ENCODE measurements around the gene GPR50. TPM values are rescaled to one million over a fixed set of nuclear protein-coding genes. Genes with fewer than 3 reads are reported as not detected.

The GPR50 gene
- total and polyA plus RNA-seq, 2 of the 4 experiments (the other 2 are of a cell fraction): not detected

DNA sequence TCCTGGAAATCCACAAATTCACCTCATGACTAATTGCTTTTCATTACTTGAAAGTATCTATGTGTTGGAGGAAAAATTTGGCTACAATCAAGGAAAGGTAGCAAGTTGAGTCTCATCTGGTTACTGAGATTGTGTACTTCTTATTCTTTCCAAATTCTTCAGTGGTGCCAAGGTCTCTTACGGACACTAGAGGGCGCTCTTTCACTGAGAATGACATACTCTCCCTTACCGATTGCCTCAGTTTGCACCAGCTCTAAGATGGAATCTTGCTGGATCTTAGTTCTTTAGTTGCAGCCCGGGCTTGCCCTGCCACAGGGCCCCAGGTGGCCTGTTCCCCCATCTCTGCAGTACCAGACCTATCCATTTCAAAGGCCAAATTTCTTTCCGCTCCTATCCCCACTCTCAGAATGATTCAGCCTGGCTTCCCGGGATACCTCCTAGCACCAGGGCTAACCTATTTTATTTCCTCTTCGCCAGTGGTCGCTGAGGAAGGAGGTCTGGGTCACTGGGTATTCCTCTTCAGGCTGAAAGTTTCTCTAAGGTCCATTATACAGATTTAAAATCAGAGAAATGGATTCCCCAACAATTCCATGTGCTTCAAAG, 24.6 kb upstream of the GPR50 start:
- Histone ChIP-seq H3K27me3 (ENCODE audit: control insufficient read depth, insufficient read depth, low read length) (no peaks in the 10 kb centered on the region), H3K56ac (ENCODE audit: extremely low read depth, insufficient read depth, low read length) (no peak overlapping the region), H3K27ac (ENCODE audit: insufficient read depth, low read length) (no peak overlapping the region), H3K14ac (replicated peaks; ENCODE audit: low read depth, low read length) (no peak overlapping the region), H3K18ac (ENCODE audit: low read depth, low read length) (no peak overlapping the region), H3K23ac (ENCODE audit: low read depth, low read length) (no peak overlapping the region), H2AFZ (replicated peaks; ENCODE audit: low read length, poor library complexity) (no peak overlapping the region), H3K4me1 (ENCODE audit: control insufficient read depth, insufficient read depth, low read length) (no peaks in the 10 kb centered on the region), H4K5ac (ENCODE audit: low read depth, low read length) (no peak overlapping the region), H4K8ac (ENCODE audit: low read depth in 2 of 2, low read length in 2 of 2) (no peak overlapping the region), H4K91ac (ENCODE audit: insufficient read depth, low read depth, low read length) (no peak overlapping the region), H3K9ac (ENCODE audit: low read depth, low read length) (no peak overlapping the region), H3K79me1 (ENCODE audit: low read depth in 1 of 2, low read length in 2 of 2) (no peaks in the 10 kb centered on the region), H3K9me3 (ENCODE audit: control insufficient read depth, insufficient read depth, low read length) (no peaks in the 10 kb centered on the region; the same call in 1 of the 2 replicates), H3K9me1 (ENCODE audit: insufficient read depth, low read length) (no peaks in the 10 kb centered on the region), H3K4me3 (ENCODE audit: insufficient read depth, low read depth, low read length) (no peak overlapping the region), H2BK15ac (ENCODE audit: low read depth, low read length) (no peak overlapping the region), H2BK120ac (ENCODE audit: low read depth, low read length) (no peak overlapping the region), H3K36me3 (ENCODE audit: control insufficient read depth, insufficient read depth, low read length) (no peaks in the 10 kb centered on the region), H4K20me1 (ENCODE audit: insufficient read depth, low read length) (no peaks in the 10 kb centered on the region), H2BK20ac (ENCODE audit: low read depth, low read length) (no peak overlapping the region), H3K4ac (ENCODE audit: low read depth, low read length) (no peak overlapping the region), H3K4me2 (ENCODE audit: low read depth, low read length) (no peak overlapping the region), H2AK9ac (replicated peaks; ENCODE audit: low read depth, low read length, poor library complexity) (no peak overlapping the region), H2BK5ac (ENCODE audit: low read depth, low read length, poor library complexity, severe bottlenecking) (no peak overlapping the region), H2AK5ac (ENCODE audit: low read depth, low read length) (no peak overlapping the region)
- in situ Hi-C loops (cut with MboI; ENCODE audit: low sequenced_read_pairs): loop anchor here (10.0 to 25.0 kb wide), 3 partner anchors 536 to 1661 kb away; partner anchors contain the start of genes GABRQ and PRRG3
- dilution Hi-C loops (cut with HindIII; ENCODE audit: low sequenced_read_pairs, unreplicated experiment): no loop called here
- CTCF ChIA-PET: interaction anchor here (0.6 to 1.4 kb wide), 2 partner anchors 92 to 1482 kb away, joined by 3 read pairs; no protein-coding TSS in a partner anchor
- ATAC-seq (ENCODE audit: low read depth) (peak; percentile 72), DNase-seq (peak; percentile 54)
- 0% methylated on average over 1 of the region's 8 CpGs; no CpG with 5 or more reads in 1 of the 2 experiments for WGBS, 2 experiments (ENCODE audit: extremely low coverage in 2 of 2, insufficient read length in 1 of 2)
- POLR2A ChIA-PET (ENCODE audit: unreplicated experiment): no interaction called here
- no TSS peak for BruUV-seq (replicated peaks)
- intact Hi-C loops (cut with micrococcal nuclease): loop anchor here (1.0 to 5.0 kb wide), 5 partner anchors 209 to 1666 kb away; no protein-coding TSS in a partner anchor
- no peak for TF ChIP-seq CHD1 (IDR thresholded peaks at IDR 0.05; ENCODE audit: low read depth, low read length)
- TF ChIP-seq RAD21 (IDR thresholded peaks at IDR 0.05; ENCODE audit: low read length): peak; percentile 82
- TF ChIP-seq POLR2A (IDR thresholded peaks at IDR 0.05; ENCODE audit: low read depth, low read length): no peak
- peak; percentile 62; the same call in 1 of the 2 replicates for TF ChIP-seq SMC3 (IDR thresholded peaks at IDR 0.05; ENCODE audit: low read depth, low read length)
- TF ChIP-seq, protein P1, sequence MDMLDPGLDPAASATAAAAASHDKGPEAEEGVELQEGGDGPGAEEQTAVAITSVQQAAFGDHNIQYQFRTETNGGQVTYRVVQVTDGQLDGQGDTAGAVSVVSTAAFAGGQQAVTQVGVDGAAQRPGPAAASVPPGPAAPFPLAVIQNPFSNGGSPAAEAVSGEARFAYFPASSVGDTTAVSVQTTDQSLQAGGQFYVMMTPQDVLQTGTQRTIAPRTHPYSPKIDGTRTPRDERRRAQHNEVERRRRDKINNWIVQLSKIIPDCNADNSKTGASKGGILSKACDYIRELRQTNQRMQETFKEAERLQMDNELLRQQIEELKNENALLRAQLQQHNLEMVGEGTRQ (IDR thresholded peaks at IDR 0.05; ENCODE audit: low read depth, low read length): no peak
- no peak for TF ChIP-seq MXI1 (IDR thresholded peaks at IDR 0.05; ENCODE audit: borderline replicate concordance, low read depth, low read length)
- TF ChIP-seq MAFK (IDR thresholded peaks at IDR 0.05; ENCODE audit: low read depth, low read length): no peak
- TF ChIP-seq CEBPB (IDR thresholded peaks at IDR 0.05; ENCODE audit: low read depth, low read length): peak; percentile 53; the same call in 1 of the 2 replicates
- TF ChIP-seq NFE2L2 (IDR thresholded peaks at IDR 0.05; ENCODE audit: low read depth, low read length): no peak
- TF ChIP-seq, protein P2, sequence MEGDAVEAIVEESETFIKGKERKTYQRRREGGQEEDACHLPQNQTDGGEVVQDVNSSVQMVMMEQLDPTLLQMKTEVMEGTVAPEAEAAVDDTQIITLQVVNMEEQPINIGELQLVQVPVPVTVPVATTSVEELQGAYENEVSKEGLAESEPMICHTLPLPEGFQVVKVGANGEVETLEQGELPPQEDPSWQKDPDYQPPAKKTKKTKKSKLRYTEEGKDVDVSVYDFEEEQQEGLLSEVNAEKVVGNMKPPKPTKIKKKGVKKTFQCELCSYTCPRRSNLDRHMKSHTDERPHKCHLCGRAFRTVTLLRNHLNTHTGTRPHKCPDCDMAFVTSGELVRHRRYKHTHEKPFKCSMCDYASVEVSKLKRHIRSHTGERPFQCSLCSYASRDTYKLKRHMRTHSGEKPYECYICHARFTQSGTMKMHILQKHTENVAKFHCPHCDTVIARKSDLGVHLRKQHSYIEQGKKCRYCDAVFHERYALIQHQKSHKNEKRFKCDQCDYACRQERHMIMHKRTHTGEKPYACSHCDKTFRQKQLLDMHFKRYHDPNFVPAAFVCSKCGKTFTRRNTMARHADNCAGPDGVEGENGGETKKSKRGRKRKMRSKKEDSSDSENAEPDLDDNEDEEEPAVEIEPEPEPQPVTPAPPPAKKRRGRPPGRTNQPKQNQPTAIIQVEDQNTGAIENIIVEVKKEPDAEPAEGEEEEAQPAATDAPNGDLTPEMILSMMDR (conservative IDR thresholded peaks at IDR 0.05; ENCODE audit: low read depth, low read length): peak; percentile 79
- TF ChIP-seq, protein P3, sequence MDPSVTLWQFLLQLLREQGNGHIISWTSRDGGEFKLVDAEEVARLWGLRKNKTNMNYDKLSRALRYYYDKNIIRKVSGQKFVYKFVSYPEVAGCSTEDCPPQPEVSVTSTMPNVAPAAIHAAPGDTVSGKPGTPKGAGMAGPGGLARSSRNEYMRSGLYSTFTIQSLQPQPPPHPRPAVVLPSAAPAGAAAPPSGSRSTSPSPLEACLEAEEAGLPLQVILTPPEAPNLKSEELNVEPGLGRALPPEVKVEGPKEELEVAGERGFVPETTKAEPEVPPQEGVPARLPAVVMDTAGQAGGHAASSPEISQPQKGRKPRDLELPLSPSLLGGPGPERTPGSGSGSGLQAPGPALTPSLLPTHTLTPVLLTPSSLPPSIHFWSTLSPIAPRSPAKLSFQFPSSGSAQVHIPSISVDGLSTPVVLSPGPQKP (IDR thresholded peaks at IDR 0.05; ENCODE audit: borderline replicate concordance, low read depth, low read length): no peak
- TF ChIP-seq FOS (IDR thresholded peaks at IDR 0.05; ENCODE audit: low read depth, low read length): no peak
- no peak for TF ChIP-seq RFX5 (IDR thresholded peaks at IDR 0.05; ENCODE audit: low read depth, low read length)
- no peak for TF ChIP-seq BHLHE40 (IDR thresholded peaks at IDR 0.05; ENCODE audit: low read depth, low read length)
- TF ChIP-seq MAZ (IDR thresholded peaks at IDR 0.05; ENCODE audit: borderline replicate concordance, low read depth, low read length): no peak

All from IMR-90 (cell line).